GM12875 (cell line): ENCODE measurements around the gene TIMM44.
A peak's percentile ranks its signal among the peaks of the same experiment; 100 is the strongest.

Experiments used
- H3K4me3 ChIP-seq: one replicate; pipeline ENCODE4 v1.5.1; 2011; ENCODE audit warnings: low read depth, low read length, control low read depth
- TF ChIP-seq, protein P1 (sequence below): IDR thresholded peaks from 2 replicates; pipeline ENCODE4 v1.5.1; 2011; ENCODE audit warnings: low read depth, mild to moderate bottlenecking, control low read depth, inconsistent platforms, low read length, moderate library complexity, borderline replicate concordance; ENCODE audit not compliant: insufficient read depth

TIMM44 gene

DNA sequence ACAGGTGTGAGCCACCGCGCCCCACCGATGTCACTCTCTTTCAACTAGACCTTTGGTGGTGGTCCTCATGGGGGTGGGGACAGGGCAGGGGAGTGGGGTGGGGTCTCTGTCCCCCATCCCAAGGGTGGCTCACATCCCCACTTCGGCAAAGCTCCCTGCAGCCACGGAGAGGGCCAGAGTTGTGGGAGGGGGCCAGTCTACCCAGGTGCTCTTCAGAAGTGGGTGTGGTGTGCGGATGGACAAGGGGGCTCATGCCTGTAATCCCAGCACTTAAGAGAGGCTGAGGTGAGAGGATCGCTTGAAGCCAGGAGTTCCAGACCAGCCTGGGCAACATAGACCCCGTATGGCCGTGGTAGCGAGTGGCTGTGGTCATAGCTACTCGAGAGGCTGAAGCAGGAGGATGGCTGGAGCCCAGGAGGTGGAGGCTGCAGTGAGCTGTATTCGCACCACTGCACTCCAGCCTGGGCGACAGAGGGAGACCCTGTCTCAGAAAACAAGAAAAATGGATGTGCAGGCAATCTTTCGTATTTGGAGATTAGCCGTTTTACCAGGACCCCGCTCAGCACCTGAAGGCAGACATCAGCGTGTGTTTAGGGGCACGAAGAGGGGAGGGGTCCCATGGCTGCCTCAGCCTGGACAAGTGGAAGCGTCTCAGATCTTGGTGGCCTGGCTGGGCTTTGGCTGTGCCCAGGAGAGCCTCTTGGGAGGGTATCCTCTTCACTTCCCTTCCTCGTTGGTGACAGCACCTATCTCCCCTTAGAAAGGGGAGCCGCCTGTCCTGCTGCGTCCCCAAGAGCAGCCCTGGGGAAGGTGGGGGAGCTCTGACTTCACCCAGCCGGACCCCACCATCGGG, 28.0 kb downstream of the TIMM44 start:
- peak overlapping the region; percentile 43 for H3K4me3 ChIP-seq
- TF ChIP-seq, protein P1, sequence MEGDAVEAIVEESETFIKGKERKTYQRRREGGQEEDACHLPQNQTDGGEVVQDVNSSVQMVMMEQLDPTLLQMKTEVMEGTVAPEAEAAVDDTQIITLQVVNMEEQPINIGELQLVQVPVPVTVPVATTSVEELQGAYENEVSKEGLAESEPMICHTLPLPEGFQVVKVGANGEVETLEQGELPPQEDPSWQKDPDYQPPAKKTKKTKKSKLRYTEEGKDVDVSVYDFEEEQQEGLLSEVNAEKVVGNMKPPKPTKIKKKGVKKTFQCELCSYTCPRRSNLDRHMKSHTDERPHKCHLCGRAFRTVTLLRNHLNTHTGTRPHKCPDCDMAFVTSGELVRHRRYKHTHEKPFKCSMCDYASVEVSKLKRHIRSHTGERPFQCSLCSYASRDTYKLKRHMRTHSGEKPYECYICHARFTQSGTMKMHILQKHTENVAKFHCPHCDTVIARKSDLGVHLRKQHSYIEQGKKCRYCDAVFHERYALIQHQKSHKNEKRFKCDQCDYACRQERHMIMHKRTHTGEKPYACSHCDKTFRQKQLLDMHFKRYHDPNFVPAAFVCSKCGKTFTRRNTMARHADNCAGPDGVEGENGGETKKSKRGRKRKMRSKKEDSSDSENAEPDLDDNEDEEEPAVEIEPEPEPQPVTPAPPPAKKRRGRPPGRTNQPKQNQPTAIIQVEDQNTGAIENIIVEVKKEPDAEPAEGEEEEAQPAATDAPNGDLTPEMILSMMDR = no peak

DNA sequence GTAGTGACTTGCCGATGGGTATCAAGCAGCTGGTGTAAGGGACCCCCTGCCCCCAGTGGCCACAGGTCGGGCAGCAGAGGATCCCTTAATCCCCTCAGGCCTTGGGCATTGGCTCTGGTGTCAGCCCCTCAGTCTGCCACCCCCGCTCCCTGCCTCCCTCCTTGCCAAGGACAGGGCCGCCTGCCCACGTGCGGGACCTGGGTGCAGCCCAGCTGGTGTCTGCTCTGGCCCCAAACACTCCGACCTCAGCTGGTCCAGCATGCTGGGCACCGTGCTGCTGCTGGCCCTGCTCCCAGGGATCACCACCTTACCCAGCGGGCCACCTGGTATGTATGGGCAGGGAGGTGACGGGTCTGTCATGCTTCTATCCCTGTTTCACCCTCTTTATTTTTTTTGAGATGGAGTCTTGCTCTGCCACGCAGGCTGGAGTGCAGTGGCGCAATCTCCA, 28.8 kb downstream of the TIMM44 start, which contains the start of gene TGFBR3L:
Gene TGFBR3L (plus strand): TSS at position 233 of the 448 bp plus-strand sequence.
- no peak within 1 kb of the TSS for H3K4me3 ChIP-seq
- TF ChIP-seq, protein P1 = no peak

DNA sequence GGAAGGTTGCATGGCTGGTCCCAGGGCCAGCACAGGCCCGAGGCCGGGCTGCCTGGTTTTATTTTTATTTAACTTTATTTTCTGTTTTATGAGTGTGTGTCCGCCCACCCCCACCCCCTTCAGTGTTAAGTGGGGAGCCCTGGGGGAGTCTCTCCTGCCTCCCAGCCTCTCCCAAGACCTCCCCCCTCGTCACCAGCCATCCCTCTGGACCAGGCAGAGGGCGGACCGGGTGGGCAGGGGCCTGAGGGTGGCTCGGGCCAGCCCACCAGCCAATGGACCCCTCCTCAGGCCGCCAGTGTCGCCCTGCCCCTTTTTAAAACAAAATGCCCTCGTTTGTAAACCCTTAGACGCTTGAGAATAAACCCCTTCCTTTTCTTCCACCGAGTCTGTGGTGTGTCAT, 29.4 kb downstream of the TIMM44 start:
- no peak overlapping the region for H3K4me3 ChIP-seq
- TF ChIP-seq, protein P1 = no peak

DNA sequence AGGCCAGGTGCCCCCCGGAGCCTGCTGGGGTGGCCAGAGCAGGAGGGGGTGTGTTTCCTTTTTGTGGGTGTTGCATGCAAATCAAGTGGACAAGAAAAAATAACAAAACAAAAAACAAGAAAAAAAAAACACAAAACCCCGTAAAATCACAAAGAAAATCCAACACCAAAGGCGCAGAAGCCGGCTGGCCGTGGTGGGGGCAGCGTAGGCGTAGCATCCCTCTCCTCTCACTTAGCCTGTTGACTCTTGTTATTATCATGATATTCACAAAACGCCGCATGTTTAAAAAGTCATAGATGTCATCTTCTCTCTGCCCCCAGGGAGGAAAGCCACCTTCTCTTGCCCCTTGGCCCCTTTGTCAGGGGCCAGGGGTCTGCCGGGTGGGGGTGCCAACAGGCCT, 29.8 kb downstream of the TIMM44 start:
- TF ChIP-seq, protein P1 = no peak
- H3K4me3 ChIP-seq = no peak overlapping the region

DNA sequence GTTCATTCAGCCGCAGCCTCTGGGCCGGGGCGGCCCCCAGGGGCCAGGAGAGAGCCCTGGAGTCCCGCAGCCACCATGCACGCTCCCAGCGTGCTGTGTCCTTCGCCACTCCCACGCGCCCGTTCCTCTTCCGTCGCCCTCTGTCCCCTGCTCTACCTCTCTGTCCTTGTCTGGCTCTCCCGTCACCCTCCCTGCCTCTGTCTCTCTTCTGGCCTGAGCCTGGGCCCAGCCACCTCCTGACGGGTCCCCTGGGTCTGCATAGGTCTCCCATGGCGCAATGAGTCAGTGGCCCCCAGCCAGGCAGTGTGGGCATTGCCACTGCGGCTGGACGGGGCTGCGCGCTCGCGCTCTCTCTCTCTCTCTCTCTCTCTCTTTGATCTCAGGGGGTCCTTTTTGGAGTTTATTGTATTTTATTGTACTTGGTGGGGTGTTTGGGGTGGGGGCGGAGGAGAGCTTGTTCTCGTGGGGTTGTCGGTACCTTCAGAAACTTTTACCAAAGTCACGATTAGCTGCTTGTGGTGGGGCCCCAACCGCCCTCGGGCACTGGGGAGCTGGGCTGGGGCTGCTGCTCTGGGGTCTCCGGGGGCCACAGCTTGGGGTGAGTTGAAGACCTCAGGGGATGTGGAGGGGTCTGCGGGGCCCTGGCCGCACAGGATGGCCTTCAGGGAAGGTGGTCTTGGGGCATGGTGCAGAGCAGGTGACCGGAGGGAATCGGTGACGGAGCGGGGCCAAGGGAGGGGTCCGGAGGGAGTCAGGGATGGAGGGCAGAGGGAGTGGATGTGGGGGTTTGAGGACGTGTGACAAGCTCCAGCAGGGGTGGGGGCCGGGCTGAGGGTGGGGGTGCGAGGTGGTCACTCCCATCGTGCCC, 30.5 kb downstream of the TIMM44 start:
- TF ChIP-seq, protein P1 = no peak
- no peak overlapping the region for H3K4me3 ChIP-seq

DNA sequence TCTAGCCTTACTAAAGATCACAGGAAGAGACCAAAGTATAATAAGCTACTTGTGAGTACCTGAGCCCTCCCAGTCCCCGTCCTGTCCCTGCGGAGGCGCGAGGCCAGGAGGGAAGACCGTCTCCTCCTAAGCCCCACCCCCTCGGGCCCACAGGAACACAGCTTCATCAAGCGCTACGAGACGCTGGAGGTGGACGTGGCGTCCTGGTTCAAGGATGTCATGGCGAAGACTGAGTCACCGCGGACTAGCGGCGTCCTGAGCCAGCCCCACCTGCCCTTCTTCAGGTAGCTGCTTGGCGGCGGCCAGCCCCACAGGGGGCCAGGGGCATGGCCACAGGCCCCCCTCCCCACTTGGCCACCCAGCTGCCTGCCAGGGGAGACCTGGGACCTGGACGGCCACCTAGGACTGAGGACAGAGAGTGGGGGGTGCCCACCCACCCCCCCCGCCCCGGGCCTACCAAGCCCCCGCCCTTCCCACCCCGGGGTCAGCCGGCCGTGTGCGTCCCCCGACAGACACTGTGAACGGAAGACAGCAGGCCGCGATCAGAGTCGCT, 31.2 kb downstream of the TIMM44 start:
- TF ChIP-seq, protein P1 = no peak
- no peak overlapping the region for H3K4me3 ChIP-seq
